ENCODE measurements around the gene GGCT.

DNA sequence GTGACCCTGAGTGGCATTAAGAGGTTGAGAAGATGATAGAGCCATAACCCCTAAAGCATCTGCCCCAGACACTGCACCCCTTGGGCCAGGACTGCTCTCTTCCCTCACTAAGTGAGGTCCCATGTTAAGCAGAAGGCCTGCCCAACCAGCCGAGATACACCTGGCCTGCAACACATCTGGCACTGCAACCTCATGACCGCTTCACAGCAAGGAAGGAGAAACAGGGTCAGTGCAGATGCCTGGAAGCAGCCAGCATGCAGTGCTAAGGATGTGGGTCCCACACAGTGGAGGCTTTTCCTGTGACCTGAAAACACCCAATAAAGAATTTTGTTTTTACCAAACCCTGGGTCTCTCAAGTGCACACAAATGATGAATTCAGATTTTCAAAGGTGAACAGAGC lies 33.4 kb downstream of the GGCT start:
- TF ChIP-seq POLR2A (IDR thresholded peaks at IDR 0.05; ENCODE audit: low read depth, low read length) (no peak), TAF1 (IDR thresholded peaks at IDR 0.05; ENCODE audit: borderline replicate concordance, low read depth, low read length) (no peak), POLR2AphosphoS5 (IDR thresholded peaks at IDR 0.05; ENCODE audit: low read depth, low read length) (no peak)

Measured in GM12892 (cell line).